GM19351 (cell line): ENCODE measurements around the gene CPVL.

ENCODE experiments used
- ATAC-seq: cut with Tn5 transposase; IDR thresholded peaks from one replicate; pipeline ENCODE4 v1.9.1; 2021; ENCODE audit warnings: mild to moderate bottlenecking, moderate library complexity; ENCODE audit not compliant: unreplicated experiment

The CPVL gene

DNA sequence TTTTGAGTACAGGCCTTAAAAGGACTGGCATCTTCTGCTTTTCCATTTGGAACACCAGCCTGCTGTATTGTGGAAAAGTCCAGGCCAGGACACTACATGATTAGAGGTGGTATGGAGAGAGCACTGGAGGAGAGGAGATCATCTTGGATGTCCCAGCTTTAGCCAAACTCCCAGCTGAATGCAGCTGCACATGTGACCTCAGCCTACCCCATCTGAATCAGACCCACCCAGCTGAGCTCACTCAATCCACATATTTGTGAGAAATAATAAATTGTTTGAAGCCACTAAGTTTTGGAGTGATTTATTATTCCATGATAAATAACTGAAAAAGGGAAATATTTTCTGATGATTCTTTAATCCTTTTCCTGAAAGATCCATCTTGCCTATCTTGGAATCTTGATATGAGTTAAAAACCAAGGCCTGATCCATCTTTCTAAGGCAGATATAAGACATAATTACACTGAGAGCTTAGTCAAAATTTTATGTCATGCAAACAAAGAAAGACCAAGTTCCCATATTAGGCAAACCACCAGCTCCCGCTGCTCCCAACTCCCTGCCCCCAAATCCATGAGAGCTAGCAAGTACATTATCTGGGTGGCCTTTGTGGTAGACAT lies 133.1 kb downstream of the CPVL start:
- ATAC-seq, result no peak

DNA sequence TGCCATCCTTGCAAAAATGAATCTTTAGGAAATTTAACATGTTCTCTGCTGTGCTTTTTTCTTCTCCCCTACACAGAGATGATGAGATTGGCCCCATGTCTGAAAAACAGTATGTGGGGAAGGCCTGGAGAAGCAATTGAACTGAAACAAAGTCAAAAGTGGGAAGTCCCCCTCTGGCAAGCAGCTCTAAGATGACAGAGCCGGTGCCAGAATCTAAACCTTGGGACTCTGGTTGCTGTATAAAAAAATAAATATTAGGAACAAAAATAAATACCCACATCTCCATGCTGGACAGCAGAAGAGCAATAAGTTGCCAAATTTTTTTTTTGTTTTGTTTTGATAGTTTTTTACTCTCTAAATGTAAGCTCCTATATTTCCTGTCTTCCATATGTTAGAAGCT lies 136.4 kb downstream of the CPVL start:
- no peak for ATAC-seq

DNA sequence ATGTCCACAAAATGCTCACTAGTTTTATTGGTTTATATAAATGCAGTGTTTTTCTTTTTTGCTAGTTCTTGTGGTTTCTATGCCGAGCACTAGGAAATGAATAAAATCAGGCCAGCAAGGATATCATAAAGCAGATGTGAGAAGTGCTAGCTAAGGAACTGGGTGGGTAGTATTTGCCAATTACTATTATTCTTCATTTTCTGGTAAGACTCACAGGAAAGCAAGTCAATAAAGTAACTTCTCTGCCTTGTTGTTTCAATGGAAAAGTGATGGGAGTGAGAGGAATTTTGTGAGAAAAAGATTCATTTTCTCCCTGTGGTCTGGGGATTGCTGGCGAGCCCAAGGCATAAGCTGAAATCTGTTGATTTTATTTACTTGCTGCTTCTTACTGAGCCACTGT lies 137.7 kb downstream of the CPVL start:
- ATAC-seq, result no peak

DNA sequence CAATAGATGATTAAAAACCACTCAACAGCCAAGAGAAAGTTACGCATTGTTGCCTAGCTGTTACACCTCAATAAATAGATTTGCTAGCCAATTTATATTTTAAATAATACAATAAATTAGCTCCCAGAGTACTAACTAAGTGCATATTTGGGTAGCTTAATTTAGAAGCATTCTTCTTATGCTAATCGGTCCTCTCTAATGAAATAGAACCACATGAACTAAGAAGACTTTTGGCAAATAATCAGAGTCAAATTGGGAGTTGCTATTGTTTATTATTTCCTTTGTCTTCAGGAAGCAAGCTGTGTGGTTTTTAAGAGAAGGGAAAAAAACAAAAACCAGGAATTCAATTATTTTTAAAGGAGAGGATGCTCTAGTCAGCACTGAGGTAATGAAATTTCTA lies 139.2 kb downstream of the CPVL start:
- no peak for ATAC-seq

DNA sequence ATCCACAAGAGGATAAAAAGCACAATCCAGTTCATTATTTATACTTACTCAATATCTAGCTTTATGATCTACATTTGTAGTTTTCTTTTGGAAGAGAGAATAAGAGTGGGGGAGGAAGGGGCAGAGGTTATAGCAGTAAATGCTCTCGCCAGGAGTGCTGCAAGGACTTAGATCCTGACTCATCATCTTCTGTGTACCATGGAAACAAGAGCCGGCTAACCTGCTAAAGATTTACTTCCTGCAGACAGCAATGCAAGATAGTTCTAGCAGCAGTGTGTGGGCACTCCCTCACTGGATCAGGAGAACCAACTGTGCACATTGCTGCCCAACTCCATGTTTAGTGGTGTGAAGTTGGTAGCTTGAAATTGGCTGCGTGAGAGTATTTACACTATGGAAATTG lies 140.5 kb downstream of the CPVL start:
- ATAC-seq, result no peak

DNA sequence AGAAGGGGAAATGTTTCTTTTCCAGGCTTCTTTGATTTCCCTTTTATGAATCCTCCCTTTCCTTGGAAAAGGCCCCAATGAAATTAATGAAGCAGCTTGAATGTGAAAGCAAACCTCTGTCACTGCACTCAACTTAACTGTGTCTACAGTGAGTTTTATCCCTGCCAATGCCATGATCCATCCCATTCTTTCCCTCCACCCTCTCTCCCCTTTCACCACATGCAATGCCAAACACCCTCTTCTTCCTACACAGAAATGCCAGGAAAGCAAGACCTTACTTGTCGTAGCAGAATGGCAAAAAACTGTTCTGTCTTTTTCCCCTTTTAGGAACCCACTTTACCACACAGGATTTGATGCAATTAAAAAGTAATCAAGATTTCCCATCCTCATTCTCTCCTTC lies 140.9 kb downstream of the CPVL start:
- ATAC-seq, result no peak

DNA sequence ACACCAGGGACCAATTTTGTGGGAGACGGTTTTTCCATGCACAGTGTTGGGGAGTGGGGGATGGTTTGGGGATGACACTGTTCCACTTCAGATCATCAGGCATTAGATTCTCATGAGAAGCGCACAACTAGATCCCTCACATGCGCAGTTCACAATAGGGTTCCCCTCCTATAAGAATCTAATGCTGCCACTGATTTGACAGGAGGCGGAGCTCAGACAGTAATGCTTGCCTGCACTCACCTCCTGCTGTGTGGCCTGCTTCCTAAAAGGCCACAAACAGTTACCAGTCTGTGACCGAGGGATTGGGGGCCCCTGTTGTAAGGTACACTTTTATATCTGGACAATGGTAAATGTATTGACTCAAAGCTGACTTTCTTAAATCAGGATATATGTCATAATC lies 142.6 kb downstream of the CPVL start:
- ATAC-seq, result no peak

DNA sequence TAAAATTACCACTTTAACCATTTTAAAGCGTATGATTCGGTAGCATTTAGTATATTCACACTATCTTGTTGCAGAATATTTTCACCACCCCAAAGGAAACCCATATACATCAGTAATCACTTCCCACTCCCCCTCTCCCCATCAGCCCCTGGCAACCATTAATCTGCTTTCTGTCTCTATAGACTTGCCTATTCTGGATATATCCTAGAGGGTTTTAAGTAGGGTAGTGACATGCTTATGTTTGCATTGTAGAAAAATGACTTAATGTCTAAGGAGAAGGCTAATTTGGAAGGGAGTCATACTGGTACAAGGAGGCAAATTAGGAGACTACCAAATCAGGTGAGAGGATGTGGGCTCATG lies 145.6 kb downstream of the CPVL start:
- no peak for ATAC-seq

DNA sequence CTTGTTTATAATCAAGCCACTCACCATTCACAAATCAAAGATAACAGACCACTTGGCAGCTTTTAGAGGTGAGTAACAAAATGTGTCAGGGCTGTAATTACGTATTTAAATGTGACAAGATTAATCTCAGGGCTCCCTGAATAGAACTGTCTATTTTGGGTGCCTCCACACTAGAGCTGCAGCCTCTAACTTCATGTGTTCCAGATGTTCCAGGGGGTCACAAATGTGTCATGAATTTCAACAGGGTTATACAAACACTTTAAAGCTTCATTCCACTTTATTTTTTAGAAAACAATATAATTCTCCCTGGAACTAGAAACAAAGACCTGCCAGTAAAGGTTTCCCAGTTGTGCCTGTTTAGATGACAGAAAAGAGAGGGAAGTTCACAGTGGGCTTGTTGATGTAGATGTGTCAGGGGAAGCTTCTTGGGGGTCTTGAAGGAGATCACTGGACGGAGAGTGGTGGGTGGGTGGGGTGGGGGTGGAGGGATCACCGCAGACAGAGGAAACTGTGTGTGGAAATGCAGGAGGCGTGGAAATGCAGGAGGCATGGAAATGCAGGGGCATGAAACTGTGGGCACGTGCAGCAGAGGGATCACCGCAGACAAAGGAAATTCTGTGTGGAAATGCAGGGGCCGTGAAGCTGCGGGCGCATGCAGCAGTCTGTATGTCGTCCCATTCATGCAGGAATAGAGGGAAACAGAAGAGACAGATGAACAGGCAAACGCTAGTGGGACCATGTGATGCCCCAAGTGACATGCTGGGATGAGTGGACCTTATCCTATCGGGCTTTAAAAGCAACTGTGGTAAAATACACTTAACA lies 146.2 kb downstream of the CPVL start:
- no peak for ATAC-seq

DNA sequence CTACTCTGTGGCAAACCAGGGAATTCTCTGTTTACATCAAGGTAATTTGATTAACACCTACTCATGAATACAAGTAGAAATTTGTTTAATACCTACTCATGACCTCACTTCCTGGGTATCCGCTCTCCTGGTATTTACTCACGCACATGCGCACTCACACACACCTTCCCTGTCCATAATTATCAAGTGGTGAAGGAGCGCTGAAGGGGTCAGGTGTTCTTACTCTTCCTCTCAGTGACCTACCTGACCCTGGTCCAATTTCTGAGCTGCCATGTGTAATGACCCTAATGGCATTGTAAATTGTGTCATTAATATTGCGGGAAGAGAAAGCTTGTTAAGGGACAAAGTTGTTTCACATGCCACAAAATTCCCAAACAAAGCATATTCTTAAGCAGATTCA lies 146.9 kb downstream of the CPVL start:
- ATAC-seq, result no peak

DNA sequence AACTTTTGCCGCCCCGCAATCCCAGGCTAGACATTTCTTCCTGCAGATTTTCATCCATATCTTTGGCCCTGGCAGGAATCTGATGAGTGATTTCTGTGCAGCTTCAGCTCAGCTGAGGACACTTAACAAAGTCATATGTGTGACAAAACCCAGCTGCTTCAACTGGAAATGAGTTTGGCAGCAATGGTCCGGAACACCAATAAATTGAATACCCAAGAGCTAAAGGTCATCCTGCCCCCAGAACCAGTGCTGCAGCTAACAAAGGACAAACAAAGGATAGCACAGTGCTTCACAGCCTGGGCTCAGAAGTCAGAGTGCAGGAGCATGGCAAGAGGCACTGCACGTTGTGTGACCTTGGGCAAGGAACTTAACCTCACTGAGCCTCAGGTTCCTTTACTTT lies 148.2 kb downstream of the CPVL start:
- ATAC-seq, result no peak

DNA sequence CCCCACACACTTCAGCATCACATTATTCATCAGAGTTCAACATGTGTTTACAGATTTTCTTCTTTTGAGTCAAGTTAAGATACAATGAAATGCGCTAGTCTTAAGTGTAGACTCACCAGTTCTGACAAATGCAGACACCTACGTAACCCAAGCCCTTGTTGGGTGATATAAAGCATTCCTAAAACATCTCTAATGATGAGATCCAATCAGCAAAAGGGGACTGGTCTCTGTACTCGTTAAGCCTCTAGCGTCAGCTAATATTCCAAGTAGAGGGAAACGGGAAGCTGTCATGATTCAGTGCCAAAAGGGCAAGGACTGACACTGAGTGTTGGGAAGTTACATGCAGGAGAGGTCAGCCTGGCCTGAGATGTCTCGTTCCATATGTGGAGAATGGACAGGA lies 149.5 kb downstream of the CPVL start:
- no peak for ATAC-seq

DNA sequence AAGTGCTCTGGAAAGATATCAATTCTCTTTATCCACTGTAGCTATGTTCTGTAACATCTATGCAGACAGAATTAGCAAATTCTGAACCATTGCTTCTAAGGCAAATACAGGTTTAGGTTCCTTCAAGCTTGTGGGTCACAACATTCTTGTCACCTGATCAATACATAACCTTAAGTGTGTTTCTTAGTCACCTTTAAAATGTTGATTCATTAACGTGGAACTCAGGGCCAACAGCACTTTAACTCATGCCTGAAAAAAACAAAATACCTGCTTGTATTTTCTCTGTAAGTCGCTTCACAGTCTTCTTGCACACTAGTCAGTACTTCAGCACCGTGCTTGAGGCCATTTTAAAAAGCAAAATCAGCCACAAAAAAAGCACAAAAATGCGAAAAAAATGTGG lies 153.0 kb downstream of the CPVL start:
- no peak for ATAC-seq

DNA sequence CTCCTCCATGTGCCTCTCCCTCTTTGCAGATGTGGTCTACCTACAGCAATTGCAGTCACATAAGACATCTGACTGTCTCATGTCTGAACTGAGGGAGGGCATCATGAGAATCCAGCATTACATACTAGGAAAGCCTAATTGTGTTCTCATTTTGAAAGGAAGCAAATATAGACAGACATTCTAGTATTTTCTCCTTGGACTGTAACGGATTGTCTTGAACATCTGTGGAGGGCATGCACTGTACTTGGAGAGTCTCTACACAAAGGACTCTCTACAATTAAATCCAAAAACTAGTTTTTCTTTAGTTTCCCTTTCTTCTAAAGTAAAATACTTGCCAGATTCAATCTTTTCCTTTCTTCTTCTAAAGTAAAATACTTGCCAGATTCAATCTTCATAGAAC lies 153.5 kb downstream of the CPVL start:
- no peak for ATAC-seq

DNA sequence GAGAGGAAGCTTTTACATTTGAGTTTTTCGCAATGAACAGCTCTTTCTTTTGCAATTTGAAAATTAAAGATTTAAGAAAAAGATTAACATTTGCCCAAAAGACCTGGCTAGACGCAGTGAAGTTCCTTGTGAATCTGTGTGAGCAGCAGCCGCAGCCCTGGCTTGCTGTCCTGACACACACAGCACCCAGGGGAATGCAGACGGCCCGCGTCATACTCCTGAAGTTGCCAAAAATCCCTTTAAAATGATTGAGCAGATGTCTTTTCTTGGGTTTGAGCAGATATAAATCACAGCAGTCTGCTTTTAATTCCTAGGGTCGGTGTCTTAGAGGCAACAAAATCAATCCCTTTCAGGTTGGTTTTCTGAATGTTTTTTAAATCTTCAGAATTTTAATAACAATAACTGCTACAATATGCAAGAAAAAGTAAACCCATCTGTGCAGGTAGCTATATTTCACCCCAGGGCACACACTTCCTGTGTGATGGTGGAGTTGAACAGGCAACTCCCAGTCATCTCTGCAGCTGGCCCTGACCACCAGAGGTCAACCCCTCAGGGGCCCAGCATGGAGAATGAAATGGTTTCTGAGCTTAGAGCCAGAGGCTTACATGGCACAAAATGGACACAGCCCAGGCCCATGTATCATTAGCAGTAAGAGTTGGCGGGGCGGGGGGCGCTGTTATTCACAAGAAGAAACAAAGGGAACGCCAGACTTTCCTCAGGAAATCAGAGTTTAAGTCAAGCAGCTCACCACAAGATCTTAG lies 156.0 kb downstream of the CPVL start:
- no peak for ATAC-seq

DNA sequence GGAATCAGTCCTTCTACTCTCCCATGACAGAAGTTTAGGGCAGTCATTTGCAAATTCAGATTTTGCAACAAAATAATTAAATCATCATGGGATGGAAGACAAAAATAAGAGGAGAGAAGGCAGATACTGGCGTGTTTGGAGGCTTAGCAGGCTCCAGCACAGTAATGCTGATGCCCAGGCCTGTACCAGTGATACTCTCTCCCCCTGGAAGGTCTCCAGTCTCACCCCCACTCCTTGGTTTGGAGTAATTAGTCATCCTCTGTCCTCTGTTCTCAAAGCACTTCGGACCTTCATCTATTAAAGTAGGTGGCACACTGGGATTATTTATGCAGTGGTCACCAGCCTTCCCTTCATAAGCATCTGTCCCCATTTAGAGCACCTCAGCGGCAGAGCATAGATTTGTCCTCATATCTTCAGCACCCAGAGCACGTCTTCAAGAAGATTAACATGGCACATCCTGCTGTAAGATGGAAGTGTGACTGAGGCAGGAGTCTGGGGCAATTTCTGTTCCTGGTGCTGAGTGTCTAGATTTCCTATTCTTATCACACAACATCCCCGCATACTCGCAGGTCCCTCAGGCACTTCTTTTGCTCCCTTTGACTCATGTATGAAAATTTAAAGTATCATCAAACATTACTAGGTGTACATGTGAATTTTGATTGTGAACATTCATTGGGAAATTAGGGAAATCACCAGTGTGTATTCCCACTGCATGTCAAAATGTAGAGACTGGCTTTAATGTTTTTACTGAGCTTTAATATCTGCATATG lies 156.9 kb downstream of the CPVL start:
- no peak for ATAC-seq

DNA sequence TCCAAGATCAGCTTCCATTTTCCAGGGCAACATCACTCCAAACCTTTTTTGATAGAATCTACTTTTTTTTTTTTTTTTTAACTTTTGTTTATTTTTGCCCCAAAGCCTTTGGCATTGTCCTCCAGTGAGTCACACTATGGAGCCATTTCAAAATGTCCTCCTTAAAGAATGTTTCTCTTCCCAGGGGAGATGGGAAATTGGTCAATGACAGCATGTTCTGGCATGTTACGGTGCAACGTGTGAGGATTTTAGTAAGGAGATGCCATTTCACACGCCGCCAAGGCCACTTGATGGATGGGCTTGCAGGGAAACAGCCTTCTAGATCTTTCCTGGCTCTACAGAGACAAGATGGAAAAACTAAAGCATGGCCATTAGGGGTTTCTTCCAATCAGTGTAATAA lies 157.5 kb downstream of the CPVL start:
- no peak for ATAC-seq

DNA sequence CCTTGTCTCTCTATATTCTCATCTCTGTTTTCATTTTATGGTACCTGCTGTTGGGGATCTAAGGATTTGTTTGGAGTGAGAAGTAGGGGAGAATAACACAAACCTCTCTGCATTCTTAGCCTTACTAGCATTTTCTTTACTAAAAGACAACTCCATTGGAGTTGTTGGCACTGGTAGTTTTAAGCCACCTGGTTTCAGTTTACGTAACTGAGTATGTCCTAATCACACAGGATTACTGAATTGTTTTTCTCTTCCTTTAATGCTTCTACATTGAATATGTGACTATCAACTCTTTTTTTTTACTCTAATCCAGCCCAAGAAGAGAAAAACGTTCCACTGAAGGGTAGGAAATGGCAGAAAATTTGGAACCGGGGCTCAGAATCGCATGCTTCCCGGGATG lies 158.2 kb downstream of the CPVL start:
- ATAC-seq, result no peak

DNA sequence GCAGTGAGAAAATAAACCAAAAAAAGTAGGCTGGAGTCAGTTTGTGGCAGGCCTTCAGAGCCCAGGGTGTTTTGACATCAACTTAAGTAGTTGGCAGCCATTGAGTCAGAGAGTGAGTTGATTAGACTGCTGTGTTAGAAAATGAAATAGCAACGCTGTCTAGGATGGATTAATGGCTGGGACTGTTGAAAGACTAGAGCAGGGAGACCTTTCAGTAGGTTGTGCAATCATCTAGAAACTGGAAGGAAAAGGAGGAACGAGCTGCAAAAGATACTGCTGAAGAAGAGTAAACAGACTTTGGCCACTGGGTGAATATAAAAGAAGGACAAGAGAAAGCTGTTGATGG lies 159.6 kb downstream of the CPVL start:
- no peak for ATAC-seq

DNA sequence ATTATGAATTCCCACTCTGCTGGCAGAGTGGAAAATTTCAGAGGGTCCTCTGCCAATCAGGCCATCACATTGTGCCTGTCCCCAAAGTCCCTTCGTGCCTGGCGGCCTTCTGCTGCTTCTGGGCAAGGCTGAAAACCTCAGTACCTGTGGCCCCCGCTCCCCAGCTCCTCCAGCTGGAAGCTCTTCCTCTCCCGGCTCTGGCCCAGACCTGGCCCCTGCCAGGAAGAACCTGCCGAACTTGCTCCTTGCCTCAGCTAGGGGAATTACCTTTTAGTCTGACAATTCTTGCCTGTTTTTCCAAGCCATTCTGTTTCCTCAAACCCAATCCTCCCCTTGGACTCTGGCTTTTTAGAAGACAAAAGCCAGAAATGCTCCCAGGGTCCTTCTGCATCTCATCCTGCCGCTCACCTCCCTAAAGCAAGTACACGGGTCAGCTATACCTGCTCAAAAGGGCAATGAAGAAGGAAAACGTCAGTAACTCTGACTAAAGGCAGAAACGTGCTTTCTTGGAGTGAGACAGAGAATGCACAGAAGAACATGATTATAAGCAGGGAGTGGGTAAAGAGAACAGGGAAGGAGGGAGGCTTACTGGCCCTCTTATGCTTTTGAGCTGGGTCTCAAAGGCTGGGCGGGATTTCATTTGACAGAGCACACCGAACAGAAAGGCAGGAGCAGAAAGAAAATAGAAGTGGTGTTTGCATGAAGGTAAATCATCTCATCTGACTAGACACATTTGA lies 160.1 kb downstream of the CPVL start:
- no peak for ATAC-seq

DNA sequence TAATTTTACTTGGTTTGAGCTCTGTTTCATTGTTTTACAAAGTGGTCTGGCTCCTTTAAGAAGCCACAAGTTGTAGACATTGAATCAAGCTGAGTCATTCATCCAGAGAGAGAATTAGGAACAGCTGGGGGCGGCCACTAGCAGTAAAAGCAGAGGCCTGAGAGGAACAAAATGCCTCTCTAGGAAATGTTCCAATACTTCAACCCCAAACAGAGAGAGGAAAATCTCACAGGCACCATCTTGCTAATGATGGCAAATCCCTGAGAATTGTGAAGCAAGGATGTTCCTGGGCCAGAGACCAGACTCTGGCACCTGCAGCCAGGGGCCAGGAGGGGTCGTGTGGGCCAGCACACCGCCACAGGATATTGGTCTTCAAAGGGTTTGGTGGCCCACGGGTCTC lies 161.7 kb downstream of the CPVL start:
- no peak for ATAC-seq
